H4 (cell line): ENCODE data around the gene SERPINI1. TPM values are rescaled to one million over a fixed set of nuclear protein-coding genes. Genes with fewer than 3 reads are reported as not detected.
"Not testable (repeated sequence)": the region's sequence is repeated elsewhere in the genome, so short reads cannot be mapped to it uniquely, and the experiment has no call there.

Experiments used
- DNase-seq: peaks from one replicate; pipeline ENCODE4 v3.0.0-alpha.2; 2015; ENCODE audit warnings: low spot score
- total RNA-seq: library from RNA; depleted of rRNA; stranded (reverse); fragments of >200 nt; shearing (Covaris generic); gene quantifications from 2 replicates; pipeline ENCODE4 v1.2.3, GENCODE V29; 2014

SERPINI1 gene
- total RNA-seq, 1 experiment from 2014 or later, result 15.4 TPM

DNA sequence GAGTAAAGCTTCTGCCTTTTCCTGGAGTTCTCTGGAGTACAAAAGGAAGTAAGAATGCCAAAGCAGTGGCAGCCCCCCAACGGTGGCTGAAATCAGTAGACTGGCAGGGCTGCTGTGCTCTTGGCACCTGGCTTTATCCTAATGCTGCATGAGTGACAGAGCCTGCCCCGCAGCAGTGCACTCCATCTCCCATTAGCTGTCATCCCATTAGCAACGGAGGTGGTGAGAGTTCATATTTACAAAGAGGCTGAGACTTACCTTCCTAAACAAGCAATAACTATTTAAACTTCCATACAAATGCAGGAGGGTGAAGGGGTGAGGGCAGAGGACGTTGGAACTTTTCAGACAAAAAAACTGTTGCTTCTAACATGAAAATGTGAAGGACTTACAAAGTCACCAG is 51.9 kb downstream of the SERPINI1 start:
- DNase-seq, result no peak

DNA sequence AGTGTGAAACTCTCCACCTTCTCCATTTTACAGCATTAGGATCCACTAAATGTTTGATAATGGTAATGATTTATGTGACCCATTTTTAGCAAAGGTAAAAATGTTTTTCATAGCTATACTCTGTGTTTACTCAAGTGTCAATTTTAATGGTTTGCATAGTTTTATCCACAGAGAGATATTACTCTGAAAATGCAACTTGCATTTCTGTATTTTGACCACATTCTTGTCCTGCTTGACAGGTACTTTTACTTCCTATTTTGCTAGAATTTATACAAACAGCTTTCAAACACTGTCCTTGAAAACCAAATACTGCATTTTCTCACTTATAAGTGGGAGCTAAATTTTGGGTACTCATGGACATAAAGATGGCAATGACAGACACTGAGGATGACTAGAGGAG is 62.9 kb downstream of the SERPINI1 start:
- DNase-seq, result no peak

DNA sequence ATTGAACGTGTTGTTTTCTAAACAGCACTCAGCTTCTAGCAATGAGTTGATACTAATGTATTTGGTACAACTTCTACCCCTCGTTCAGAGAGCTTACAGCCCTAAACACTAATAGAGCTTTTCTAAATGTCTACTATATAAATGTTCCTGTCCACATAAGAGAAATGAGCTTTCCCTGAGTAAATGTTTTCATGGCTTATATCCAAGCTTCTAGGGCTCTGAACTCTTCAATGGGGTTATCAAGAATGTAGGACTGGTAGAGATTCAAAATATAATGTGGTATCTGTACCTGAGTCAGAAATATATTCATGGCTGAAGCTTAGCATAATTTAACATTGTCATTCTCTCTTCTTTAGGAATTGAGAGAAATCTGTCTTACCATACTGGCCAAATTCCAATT is 73.4 kb downstream of the SERPINI1 start:
- no peak for DNase-seq

DNA sequence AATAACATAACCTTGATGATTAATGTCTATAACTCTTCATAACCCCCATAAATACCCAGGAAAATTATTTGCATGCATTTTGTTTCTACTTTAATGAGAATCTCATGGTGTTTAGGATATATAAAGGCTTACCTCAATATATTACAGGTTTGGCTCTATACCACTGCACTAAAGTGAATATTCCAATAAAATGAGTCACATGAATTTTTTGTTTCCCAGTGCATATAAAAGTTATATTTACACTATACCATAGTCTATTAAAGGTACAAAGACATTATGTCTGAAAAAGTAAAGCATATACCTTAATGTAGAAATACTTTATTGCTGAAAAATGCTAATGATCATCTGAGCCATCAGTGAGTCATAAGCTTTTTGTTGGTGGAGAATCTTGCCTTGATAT is 74.7 kb downstream of the SERPINI1 start:
- no peak for DNase-seq

DNA sequence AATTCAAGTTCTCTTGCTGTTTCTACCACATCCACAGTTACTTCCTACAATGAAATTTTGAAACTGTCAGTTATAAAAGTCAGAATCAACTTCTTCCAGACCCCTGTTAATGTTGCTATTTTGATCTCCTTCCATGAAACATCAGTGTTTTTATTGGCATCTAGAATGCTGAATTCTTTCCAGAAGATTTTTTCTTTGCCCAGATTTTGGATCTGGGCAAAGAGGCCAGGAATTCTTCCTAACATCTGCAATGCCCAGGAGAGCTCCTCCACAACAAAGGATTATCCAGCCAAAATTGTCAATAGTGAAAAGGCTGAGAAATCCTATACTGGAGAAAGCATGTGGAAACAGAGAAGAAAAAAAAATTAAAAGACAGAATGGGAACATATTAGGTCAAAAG is 75.5 kb downstream of the SERPINI1 start:
- no peak for DNase-seq

DNA sequence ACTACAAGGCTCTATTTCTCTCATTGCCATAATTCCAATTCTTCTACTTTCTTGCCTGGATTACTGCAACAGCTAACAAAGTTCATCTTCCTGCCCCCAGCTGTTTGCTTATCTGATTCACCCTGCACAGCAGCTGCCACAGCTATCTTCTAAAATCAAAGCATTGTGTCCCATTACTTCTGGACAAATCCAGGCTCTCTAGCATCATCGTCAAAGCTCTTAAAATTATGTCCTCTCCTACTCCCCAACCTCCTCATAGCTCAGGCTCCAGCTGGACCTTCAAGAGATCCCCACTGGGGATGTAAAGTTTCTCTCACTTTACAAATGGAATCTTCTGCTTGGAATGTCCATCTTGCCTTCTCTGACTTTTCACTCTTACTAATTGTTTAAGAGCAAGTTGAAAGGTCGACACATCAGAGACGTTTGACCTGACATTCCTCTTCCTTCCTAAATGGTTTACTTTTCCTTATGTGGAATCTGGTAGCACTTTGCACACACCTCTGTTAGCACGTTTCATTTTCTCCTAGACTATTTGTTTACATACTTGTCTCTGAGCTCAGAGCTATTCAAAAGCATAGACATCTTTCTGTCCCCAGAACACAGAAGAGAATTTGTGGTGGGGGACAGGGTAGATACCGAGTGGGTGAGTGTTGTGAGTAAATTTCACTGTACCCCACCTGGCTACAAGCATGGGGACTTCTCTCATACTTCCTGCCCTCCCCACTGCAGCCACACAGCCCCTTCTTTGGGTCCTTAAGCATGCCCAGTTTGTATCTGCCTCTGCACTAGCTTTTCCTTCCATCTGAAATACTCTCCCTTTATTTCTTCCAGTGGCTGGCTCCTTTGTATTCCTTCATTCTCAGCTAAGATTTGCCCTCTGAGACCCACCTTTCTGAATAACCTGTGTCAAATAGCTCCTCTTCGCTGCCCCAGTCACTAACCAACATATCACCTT is 77.9 kb downstream of the SERPINI1 start:
- DNase-seq, result no peak

DNA sequence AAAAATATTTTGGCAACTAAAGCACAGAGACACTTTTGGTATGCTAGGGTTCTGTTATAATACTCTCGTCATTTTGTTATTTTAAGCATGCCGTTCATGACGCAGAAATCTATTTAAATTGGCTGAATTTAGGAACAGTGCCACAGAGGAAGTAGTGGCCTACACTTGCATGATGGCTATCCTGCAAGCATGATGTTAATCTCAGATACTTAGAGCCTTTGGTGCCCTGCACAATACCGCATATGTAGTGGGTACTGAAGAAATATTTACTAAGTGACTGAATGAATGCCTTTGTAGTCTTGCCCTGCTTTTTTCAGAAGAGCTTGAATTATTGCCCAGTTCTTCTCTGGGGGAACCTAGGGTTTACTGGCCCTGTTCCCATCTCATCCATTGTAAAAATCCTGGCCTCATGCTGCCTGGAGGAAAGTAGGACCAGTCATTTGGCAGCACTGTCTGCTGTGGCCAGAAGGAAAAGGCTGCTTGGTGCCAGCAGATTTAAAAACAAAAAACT is 79.0 kb downstream of the SERPINI1 start:
- peak; percentile 79 for DNase-seq

DNA sequence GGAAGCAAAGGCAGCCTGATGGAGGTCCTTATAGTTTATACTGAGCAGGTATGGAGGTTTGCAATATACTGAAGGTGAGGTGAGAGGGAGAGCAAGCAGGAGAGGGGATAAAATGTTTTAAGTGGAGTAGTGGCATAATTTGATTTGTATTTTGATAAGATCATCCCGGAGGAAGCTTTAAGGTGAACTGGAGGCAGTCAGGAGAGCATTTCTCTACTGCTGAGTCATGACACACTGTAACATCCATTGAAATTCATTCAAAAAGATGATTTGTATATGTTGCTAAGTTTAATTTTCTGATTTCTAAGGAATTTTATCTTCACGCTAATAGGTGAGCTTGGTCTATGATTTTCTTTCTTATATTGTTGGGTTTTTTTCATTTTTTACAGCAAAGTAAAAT is 81.4 kb downstream of the SERPINI1 start:
- DNase-seq, result no peak

DNA sequence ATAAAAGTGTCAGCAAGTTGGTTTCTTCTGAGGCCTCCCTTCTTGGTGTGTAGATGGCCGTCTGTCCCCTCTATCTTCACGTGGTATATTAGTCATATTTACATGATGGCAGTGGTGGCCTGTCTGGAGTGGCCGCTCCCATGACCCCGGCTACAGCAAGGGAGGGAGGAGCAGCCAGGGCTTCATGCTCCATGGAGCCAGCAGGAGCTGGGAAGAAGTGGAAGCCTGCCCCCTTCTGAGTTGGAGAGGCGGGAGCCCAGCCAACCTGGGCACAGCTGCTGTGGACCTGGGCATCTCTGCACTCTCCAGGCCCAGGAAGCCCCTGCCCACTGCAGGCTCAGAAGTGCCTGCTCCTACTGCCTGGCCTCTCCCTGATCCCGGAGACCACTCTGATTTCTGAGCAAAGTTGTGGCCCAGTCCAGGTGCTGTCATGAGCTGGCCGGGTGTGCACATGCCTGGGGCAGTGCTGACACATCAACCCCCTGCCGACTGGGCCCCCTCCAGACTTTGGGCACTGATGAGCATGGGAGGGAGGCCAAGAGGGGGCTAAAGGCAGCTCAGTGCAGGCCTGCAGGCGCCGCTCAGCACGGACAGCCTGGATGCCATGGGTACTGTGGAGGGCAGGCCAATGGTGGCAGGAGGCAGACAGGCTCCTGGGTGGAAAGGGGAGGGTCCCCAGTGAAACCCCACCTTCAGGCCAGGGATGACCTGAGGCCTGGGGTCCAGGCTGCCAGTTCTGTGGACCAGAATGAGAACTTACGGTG is 84.8 kb downstream of the SERPINI1 start:
- no peak for DNase-seq

DNA sequence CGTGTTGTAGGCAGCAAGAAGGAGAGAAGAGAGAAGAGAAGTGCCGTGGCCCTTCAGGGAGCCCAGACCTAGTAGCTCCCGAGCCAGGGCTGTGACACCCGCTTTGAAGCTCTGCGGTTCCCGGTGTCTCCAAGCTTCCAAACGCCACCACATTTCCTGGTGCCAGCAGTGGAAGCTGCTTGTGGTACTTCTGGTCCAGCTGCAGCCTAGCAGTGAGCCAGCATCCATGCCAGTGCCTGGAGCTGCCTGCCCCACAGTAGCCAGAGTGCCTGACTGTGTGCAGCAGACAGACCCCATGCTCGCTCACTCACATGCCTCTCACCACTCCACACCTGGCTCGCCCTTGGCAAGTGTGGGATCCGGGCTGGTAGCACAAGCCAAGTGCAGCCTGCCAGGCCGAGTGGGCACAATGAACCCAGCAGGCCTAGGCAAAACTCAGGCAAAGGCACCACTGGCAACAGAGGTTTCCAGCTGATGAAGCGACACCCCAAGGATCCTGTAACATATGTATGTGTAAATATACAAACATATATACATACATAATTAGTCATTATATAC is 85.8 kb downstream of the SERPINI1 start:
- no peak for DNase-seq

DNA sequence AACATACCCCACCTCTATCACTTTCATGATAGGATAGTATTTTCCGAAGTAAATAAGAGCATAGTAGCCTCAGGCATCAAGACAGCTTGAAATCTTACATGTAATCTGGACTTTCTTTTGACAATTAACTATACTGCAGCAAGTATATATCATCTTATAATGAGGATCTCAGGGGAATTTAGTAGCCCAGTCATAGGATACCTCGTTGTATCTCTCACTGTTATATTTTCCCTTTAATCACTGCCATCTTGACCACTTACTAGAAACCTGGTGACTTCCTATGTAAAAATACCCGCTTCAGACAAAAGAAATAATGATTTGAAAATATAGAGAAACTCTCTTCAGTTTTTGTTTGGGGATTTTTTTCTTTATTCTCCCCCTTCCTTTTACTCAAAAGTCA is 88.2 kb downstream of the SERPINI1 start:
- no peak for DNase-seq

DNA sequence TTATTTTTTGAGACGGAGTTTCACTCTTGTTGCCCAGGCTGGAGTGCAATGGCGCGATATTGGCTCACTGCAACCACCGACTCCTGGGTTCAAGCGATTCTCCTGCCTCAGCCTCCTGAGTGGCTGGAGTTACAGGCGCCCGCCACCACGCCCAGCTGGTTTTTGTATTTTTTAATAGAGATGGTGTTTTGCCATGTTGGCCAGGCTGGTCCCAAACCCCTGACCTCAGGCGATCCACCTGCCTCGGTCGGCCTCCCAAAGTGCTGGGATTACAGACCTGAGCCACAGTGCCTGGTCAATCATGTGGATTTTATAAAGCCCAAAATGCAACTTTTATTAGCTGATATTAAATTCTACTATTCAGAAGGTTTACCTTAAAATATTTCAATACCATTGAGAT is 92.1 kb downstream of the SERPINI1 start:
- DNase-seq, result not testable (repeated sequence)

DNA sequence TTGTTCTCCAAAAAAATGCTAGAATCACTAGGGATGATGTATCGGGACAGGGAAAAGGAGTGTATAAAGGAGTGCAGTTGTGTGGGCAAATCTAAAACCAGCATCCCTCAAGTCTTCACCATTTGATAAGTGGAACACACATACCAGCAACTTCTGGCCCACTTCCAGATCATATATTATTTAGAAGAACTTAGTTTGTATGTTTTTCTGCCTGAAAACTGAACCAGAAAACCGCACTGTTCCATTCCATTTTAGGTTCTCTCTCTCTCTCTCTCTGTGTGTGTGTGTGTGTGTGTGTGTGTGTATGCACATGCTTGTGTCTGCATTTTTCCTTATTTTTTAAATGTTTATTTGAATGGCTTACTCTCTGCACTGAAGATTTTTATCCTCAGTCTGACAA is 93.5 kb downstream of the SERPINI1 start:
- DNase-seq, result no peak

DNA sequence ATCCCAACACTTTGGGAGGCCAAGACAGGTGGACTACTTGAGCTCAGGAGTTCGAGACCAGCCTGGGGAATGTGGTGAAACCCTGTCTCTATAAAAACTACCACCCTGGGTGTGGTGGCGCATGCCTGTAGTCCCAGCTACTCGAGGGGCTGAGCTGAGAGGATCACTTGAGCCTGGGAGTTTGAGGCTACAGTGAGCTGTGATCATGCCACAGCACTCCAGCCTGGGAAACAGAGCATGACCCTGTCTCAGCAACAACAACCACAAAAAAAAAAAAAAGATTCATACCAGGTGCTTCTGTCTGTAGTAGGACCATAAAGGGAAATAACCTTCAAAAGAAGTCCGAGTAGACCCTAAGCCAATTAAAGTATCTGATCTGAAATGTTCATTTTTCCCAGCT is 94.5 kb downstream of the SERPINI1 start:
- DNase-seq, result no peak

DNA sequence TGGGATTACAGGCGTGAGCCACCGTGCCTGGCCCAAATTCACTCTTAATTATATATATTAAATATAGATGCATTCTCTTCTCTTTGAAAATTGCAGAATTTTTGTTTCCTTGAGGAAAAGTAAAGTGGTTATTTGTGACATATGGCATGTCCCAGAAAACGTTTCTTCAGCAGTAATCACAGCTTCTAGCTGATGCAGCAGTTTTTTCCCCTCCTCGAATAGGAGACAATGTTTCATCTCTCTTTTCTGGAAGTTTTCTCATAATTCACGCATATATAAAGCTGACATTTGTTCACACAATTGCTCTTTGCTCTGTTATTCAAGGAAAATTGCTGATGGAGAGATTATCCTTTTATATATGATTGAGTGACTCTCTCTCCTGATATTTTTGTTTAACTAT is 99.8 kb downstream of the SERPINI1 start:
- no peak for DNase-seq

DNA sequence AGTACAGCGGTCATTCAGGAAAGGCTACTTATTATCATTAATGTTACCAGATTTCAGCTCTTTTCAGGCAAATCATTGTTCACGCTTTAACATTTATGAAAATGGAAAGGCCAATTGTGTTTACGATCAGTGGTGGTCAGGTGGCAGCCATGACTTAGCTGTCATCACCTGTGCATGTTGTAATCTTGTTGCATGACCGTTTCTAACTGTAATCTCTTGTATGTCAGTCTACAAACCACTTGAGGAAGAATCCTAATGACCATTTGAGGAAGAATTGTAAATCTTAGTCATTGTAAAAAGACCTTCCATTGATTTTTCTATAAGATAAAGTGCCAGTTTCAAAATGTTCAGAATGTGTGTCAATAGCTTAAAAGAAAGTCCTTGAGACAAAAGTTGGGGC is 100.4 kb downstream of the SERPINI1 start:
- DNase-seq, result no peak

DNA sequence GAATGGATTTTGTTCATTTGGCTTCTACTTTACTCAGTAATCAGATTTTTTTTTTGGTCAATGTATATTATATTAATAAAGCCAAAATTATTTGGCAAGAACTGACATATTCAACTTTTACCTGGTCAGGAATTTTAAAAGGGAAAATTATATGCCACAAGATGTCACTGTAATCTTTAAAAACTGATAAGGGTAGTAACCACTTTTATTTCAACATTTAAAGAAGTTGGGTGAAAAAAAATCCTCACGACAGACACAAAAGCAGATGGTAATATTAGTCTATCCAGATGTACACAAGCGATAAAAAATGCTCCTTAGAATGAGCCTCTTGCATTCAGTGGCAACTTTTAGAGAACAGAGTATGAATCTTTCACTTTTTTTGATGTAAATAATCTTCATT is 101.9 kb downstream of the SERPINI1 start:
- no peak for DNase-seq

DNA sequence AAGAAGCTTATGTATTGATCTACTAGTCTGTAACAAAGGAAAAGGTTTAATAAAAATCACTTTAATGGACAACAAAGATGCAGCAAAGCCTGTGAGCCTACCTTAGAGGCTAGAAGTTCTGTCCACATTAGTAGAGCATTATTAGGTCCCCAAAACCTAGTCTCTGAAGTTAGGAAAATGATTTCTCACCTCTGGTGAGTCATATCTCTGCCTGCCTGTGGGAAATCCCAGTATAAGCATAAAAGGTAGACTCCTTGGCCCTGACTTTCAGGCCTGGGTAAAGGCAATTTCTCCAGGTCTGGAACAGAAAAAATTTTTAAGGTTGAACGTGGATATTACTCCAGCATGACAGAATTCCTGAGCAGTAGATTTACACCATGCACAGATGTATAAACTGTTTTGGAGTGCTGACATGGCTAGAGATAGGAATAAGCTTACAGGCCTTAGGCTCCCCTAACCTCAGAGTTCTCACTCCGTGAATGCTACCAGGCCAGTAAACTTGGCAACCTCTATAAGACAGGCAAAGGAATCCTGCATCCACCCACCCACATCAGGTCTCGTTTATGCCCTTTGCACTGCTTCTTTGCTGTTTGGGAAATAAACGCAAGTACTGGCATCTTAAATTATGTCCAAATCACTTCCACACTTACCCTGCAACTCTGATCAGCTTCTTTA is 104.1 kb downstream of the SERPINI1 start:
- DNase-seq, result no peak

DNA sequence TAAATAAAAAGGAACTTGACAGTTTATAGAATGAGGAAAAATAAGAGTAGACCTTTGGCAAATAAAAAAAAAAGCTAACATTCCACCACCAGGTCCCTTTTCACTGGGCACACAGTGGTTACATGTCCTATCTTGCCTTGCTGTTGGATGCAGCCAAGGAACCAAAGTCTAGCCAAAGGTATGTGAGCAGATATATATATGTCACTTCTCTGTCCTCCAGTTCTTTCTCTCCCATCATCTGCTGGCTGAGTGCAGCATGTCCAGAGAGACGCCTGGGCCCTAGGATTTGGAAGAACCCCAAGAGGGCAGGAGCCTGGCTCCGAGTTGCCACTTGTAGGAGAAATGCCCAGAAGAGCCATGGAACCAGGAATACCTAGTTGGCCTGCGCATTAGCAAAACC is 104.7 kb downstream of the SERPINI1 start:
- no peak for DNase-seq

DNA sequence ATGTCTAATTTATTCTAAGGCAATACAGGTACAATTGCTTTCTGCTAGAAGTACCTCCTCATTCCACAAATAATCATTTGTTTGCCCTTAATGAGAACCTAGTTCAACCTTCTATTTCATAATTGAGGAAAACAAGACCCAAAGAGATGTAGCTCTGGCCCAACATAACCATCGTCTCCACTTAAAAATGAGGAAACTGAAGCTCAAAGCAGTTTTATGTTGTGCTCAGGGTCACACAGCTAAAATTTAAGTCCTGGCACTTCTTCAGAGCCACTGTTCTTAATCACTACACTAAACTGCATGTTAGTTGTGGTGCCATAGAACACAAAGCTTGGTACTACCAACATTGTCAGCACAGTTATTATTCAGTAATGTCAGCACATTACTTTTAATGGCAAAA is 108.0 kb downstream of the SERPINI1 start:
- no peak for DNase-seq

DNA sequence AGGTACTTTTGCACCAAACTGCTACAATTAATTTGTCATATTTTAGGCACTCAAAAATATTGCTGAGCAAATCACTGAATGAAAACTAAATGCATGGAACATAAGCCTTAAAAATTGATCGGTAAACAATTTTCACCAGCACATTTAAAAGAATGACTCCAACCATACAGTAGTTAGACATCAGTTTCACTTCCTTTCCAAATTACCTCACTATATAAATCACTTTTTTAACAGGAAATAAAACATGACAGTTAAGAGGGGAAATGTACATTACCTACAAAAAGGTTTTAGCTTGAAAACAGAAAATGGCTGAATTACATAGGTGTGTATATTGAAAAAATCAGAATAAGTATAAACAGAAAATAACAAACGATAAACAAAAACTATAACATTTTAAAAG is 108.4 kb downstream of the SERPINI1 start:
- DNase-seq, result no peak

DNA sequence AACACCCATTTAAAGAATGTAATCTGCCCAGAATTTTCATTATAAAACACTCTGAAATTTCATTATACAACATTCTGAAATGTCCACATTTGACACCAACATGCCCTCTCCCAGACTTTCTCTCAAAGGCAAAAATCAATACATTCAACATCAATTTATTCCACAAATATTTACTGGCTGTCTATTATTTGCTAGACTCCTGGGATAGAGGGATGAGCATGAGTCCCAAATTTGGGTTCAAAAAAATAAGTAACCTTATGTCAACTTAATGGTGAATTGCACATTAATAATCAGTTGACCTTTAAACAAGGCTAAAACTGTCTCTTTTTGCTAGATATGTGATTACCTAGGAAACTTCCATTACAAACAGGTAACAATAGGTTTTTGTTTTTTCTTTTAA is 109.0 kb downstream of the SERPINI1 start:
- DNase-seq, result no peak
